Measurements from ENCODE around the gene MAPKAPK5.
"Not testable (repeated sequence)": the region's sequence is repeated elsewhere in the genome, so short reads cannot be mapped to it uniquely, and the experiment has no call there.

Gene MAPKAPK5

GRCh38 chr12:111827907-111828306 is 14.1 kb upstream of the MAPKAPK5 start:
- DNase-seq (ENCODE audit: low spot score), result no peak

- no peak for DNase-seq (ENCODE audit: low spot score)
Measured at GRCh38 chr12:111828338-111828979, 13.6 kb upstream of the MAPKAPK5 start.

GRCh38 chr12:111829635-111830034 is 12.4 kb upstream of the MAPKAPK5 start:
- not testable (repeated sequence) for DNase-seq (ENCODE audit: low spot score)

GRCh38 chr12:111834740-111835386 is 7.2 kb upstream of the MAPKAPK5 start:
- not testable (repeated sequence) for DNase-seq (ENCODE audit: low spot score)

- not testable (repeated sequence) for DNase-seq (ENCODE audit: low spot score)
Measured at GRCh38 chr12:111835531-111836181, 6.4 kb upstream of the MAPKAPK5 start.

GRCh38 chr12:111838353-111838752 is 3.7 kb upstream of the MAPKAPK5 start:
- no peak for DNase-seq (ENCODE audit: low spot score)

- DNase-seq (ENCODE audit: low spot score), result no peak
Measured at GRCh38 chr12:111840807-111841206, 1.2 kb upstream of the MAPKAPK5 start.

- DNase-seq (ENCODE audit: low spot score), result peak; percentile 20
Measured at GRCh38 chr12:111841236-111841749, 735 bp upstream of the MAPKAPK5 start.

- DNase-seq (ENCODE audit: low spot score), result peak; percentile 26
Measured at GRCh38 chr12:111842556-111843396, 748 bp downstream of the MAPKAPK5 start.

- DNase-seq (ENCODE audit: low spot score), result no peak
Measured at GRCh38 chr12:111846016-111846415, 4.0 kb downstream of the MAPKAPK5 start.

- no peak for DNase-seq (ENCODE audit: low spot score)
Measured at GRCh38 chr12:111850526-111850925, 8.5 kb downstream of the MAPKAPK5 start.

GRCh38 chr12:111858186-111858585 is 16.2 kb downstream of the MAPKAPK5 start:
- no peak for DNase-seq (ENCODE audit: low spot score)

GRCh38 chr12:111858778-111859177 is 16.8 kb downstream of the MAPKAPK5 start:
- no peak for DNase-seq (ENCODE audit: low spot score)

GRCh38 chr12:111864913-111865312 is 22.9 kb downstream of the MAPKAPK5 start:
- DNase-seq (ENCODE audit: low spot score), result no peak

GRCh38 chr12:111867531-111867930 is 25.5 kb downstream of the MAPKAPK5 start:
- DNase-seq (ENCODE audit: low spot score), result no peak

- DNase-seq (ENCODE audit: low spot score), result no peak
Measured at GRCh38 chr12:111868676-111869588, 26.9 kb downstream of the MAPKAPK5 start.

- no peak for DNase-seq (ENCODE audit: low spot score)
Measured at GRCh38 chr12:111869671-111870070, 27.6 kb downstream of the MAPKAPK5 start.

- DNase-seq (ENCODE audit: low spot score), result no peak
Measured at GRCh38 chr12:111870216-111870615, 28.2 kb downstream of the MAPKAPK5 start.

- no peak for DNase-seq (ENCODE audit: low spot score)
Measured at GRCh38 chr12:111870706-111871105, 28.7 kb downstream of the MAPKAPK5 start.

- DNase-seq (ENCODE audit: low spot score), result no peak
Measured at GRCh38 chr12:111873113-111873512, 31.1 kb downstream of the MAPKAPK5 start.

- no peak for DNase-seq (ENCODE audit: low spot score)
Measured at GRCh38 chr12:111881716-111882115, 39.7 kb downstream of the MAPKAPK5 start.

All from AG20443 (cell line).